CD4-positive, alpha-beta T cell (primary cell): ENCODE measurements around the gene ERICH6. TPM values are rescaled to one million over a fixed set of nuclear protein-coding genes. Genes with fewer than 3 reads are reported as not detected.

ENCODE experiments used
- ATAC-seq: fragments of 200-7000 bp; cut with Tn5 transposase; one replicate; pipeline ENCODE4 v1.10.0; 2022; ENCODE audit warnings: mild to moderate bottlenecking; ENCODE audit not compliant: poor library complexity
- CTCF ChIA-PET: fragments of 350-600 bp; sonication (Branson Sonifier 250); formaldehyde crosslinking; loops from one replicate; lab custom pipeline; 2021; ENCODE audit warnings: antibody characterized with exemption, inconsistent platforms; lab: Charles Lee
- POLR2A ChIA-PET: fragments of 350-600 bp; sonication (Branson Sonifier 250); formaldehyde crosslinking; loops from one replicate; lab custom pipeline; 2021; ENCODE audit warnings: antibody characterized with exemption, inconsistent platforms; lab: Charles Lee
- DNase-seq, 14 experiments: peaks; one replicate each; pipeline ENCODE4 v3.0.0-alpha.2; 2013 to 2020; ENCODE audit warnings: mixed read lengths in 2 of 14
- H3K27ac ChIP-seq, 2 donors: one replicate each; pipeline versions ENCODE4 v1.5.1 to v1.7.0; 2013; ENCODE audit warnings: low read length in 2 of 2, low read depth in 1 of 2, mild to moderate bottlenecking in 1 of 2
- H3K27me3 ChIP-seq, 2 experiments: 1 replicate in 1 of 2; 2 replicates in 1 of 2; pipeline versions ENCODE4 v1.6.1 to v1.7.0; 2013; ENCODE audit warnings: low read length in 2 of 2, control low read depth in 1 of 2, mild to moderate bottlenecking in 1 of 2, moderate library complexity in 1 of 2; ENCODE audit not compliant: insufficient read depth in 2 of 2, control insufficient read depth in 1 of 2
- H3K36me3 ChIP-seq: one replicate; pipeline ENCODE4 v1.6.1; 2013; ENCODE audit warnings: low read length, control low read depth; ENCODE audit not compliant: insufficient read depth
- H3K4me1 ChIP-seq: one replicate; pipeline ENCODE4 v1.6.1; 2013; ENCODE audit warnings: low read length, control low read depth; ENCODE audit not compliant: insufficient read depth
- H3K4me3 ChIP-seq: one replicate; pipeline ENCODE4 v1.5.1; 2013; ENCODE audit warnings: mild to moderate bottlenecking, low read length, moderate library complexity
- H3K9me3 ChIP-seq, 2 experiments: 1 replicate in 1 of 2; 2 replicates in 1 of 2; pipeline versions ENCODE4 v1.6.1 to v1.7.0; 2013; ENCODE audit warnings: low read length in 2 of 2, mild to moderate bottlenecking in 2 of 2, control low read depth in 1 of 2, moderate library complexity in 1 of 2; ENCODE audit not compliant: control insufficient read depth in 1 of 2, insufficient read depth in 1 of 2
- H3K27ac Mint-ChIP-seq: one replicate; pipeline ENCODE4 v1.8.0; 2020; ENCODE audit warnings: mixed read lengths
- H3K27me3 Mint-ChIP-seq: one replicate; pipeline ENCODE4 v1.8.0; 2021; ENCODE audit warnings: mixed read lengths
- H3K36me3 Mint-ChIP-seq: one replicate; pipeline ENCODE4 v1.8.0; 2021; ENCODE audit warnings: low read depth, mixed read lengths
- H3K4me1 Mint-ChIP-seq: one replicate; pipeline ENCODE4 v1.8.0; 2021; ENCODE audit warnings: low read depth, mixed read lengths
- H3K4me3 Mint-ChIP-seq: one replicate; pipeline ENCODE4 v1.8.0; 2020; ENCODE audit warnings: mild to moderate bottlenecking, mixed read lengths
- H3K9me3 Mint-ChIP-seq: one replicate; pipeline ENCODE4 v1.8.0; 2020; ENCODE audit warnings: mixed read lengths
- intact Hi-C, 2 experiments: fragments of 100-400 bp; cut with DNase I in 1 of 2; cut with micrococcal nuclease in 1 of 2; formaldehyde crosslinking; loops; one replicate each; pipeline versions ENCODE4 v1.15.1 to v1.9.0; 2023 to 2025; cut with DNase I, micrococcal nuclease
- total RNA-seq, 174 experiments: library from RNA in 2 of 174; stranded (reverse) in 2 of 174; gene quantifications; one replicate each; pipeline ENCODE4 v1.2.3 and lab custom pipeline; 2021 to 2026
- TF ChIP-seq, protein P1 (sequence below): fragments of 200-600 bp; IDR thresholded peaks from one replicate; pipeline ENCODE4 v1.8.0; 2022; ENCODE audit warnings: antibody characterized with exemption, mild to moderate bottlenecking

The ERICH6 gene
- total RNA-seq, 2 experiments from 2014 or later, result not detected

DNA sequence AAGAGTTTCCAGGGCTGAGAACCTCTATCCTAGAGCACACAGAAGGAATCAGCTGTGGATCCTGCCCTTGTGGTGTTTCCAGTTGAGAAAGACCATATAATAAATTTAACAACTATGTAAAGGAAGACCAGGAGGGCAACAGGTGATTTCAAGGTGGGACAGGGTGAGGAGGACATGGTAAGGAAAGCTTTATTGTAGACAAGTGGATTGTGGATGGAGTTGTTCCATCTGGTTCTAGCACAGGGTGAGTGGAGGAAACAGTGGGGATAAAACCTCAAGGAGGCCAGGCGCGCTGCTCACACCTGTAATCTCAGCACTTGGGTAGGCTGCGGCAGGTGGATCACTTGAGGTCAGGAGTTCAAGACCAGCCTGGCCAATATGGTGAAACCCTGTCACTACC is 42.1 kb upstream of the ERICH6 start:
- no peak overlapping the region for H3K4me3 ChIP-seq
- ChIA-PET POLR2A (no interaction called here), CTCF (no interaction called here)
- TF ChIP-seq, protein P1, sequence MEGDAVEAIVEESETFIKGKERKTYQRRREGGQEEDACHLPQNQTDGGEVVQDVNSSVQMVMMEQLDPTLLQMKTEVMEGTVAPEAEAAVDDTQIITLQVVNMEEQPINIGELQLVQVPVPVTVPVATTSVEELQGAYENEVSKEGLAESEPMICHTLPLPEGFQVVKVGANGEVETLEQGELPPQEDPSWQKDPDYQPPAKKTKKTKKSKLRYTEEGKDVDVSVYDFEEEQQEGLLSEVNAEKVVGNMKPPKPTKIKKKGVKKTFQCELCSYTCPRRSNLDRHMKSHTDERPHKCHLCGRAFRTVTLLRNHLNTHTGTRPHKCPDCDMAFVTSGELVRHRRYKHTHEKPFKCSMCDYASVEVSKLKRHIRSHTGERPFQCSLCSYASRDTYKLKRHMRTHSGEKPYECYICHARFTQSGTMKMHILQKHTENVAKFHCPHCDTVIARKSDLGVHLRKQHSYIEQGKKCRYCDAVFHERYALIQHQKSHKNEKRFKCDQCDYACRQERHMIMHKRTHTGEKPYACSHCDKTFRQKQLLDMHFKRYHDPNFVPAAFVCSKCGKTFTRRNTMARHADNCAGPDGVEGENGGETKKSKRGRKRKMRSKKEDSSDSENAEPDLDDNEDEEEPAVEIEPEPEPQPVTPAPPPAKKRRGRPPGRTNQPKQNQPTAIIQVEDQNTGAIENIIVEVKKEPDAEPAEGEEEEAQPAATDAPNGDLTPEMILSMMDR, result no peak
- H3K36me3 ChIP-seq, result peaks cover 18% of the 10 kb centered on the region
- no peaks in the 10 kb centered on the region for H3K9me3 ChIP-seq
- H3K27ac ChIP-seq, result no peak overlapping the region
- H3K4me3 Mint-ChIP-seq, result no peak overlapping the region
- H3K27me3 Mint-ChIP-seq, result no peaks in the 10 kb centered on the region
- no peaks in the 10 kb centered on the region for H3K27me3 ChIP-seq
- DNase-seq, result no peak
- H3K9me3 Mint-ChIP-seq, result no peaks in the 10 kb centered on the region
- intact Hi-C loops, result no loop called here
- peaks cover 48% of the 10 kb centered on the region for H3K36me3 Mint-ChIP-seq
- ATAC-seq, result no peak
- peak overlapping the region; percentile 22 for H3K27ac Mint-ChIP-seq
- H3K4me1 Mint-ChIP-seq, result peaks cover 92% of the 10 kb centered on the region
- H3K4me1 ChIP-seq, result peaks cover 22% of the 10 kb centered on the region

DNA sequence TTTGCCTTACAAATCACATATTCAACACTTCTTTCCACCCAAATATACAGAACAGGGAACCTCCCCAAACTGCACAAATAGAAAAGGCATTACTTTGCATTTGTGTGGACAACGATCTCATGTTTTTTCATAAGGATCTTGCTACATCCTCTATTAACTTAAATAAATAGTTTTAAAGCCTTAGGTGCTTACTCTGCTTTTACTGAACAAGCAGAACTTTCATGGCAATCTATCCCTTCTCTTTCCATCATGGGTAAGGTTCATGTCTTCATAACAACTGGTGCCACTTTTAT is 41.1 kb upstream of the ERICH6 start:
- Mint-ChIP-seq H3K27ac (no peak overlapping the region), H3K9me3 (no peaks in the 10 kb centered on the region), H3K4me1 (peaks cover 91% of the 10 kb centered on the region), H3K4me3 (no peak overlapping the region), H3K36me3 (peaks cover 40% of the 10 kb centered on the region), H3K27me3 (no peaks in the 10 kb centered on the region)
- peaks cover 20% of the 10 kb centered on the region for H3K36me3 ChIP-seq
- no peak for ATAC-seq
- CTCF ChIA-PET, result no interaction called here
- no peak overlapping the region for H3K27ac ChIP-seq
- POLR2A ChIA-PET, result no interaction called here
- intact Hi-C loops, result no loop called here
- no peak overlapping the region for H3K4me3 ChIP-seq
- no peaks in the 10 kb centered on the region for H3K9me3 ChIP-seq
- TF ChIP-seq, protein P1, result no peak
- peaks cover 31% of the 10 kb centered on the region for H3K4me1 ChIP-seq
- no peak for DNase-seq
- H3K27me3 ChIP-seq, result no peaks in the 10 kb centered on the region

DNA sequence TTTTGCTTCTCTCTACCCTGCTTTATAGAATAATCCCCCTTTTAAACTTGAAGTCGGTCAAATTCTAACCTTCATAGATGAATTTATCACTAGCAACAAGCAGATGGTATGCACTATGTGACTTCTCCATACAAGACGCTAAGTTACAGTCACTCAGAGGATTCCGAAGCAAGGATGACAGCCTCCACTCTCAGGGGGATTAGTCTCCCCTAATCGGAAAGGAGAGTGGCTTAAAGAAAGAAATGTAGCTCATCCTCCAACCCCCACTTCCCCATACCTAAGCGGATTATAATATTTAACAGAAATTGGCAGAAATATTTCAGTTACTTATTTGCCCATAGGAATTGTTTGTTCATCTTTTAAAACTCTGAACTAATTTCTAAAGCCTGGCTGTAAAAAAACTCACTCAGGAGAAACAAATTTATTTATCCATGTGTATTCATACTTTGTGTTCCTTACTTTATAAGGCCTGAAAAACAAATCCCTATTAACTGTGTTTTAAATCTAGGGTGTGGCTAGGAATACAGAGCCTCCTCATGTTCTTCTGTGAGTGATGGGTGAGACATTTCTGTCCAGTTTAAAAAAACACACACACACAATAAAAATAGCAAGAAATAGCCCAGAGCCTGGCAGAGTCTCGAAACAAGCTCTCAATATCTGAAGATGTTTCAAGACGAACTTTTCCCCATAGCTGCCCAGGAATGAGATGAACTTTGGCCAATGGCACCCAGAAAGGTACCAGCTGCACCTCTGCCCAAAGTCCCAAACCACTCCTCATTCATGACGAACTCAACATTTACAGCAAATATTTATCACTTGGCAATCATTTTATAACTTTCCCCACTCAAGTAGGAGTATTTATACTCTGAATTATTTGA is 40.6 kb upstream of the ERICH6 start:
- intact Hi-C loops, result no loop called here

More for the DNA sequence above, 40.6 kb upstream of the ERICH6 start:
- no peak overlapping the region for H3K4me3 Mint-ChIP-seq
- TF ChIP-seq, protein P1, result no peak
- no peaks in the 10 kb centered on the region for H3K9me3 ChIP-seq
- DNase-seq (no peak), ATAC-seq (no peak)
- ChIA-PET POLR2A (no interaction called here), CTCF (no interaction called here)
- H3K9me3 Mint-ChIP-seq, result no peaks in the 10 kb centered on the region
- no peak overlapping the region for H3K27ac ChIP-seq
- peaks cover 20% of the 10 kb centered on the region for H3K36me3 ChIP-seq
- peaks cover 36% of the 10 kb centered on the region for H3K36me3 Mint-ChIP-seq
- no peaks in the 10 kb centered on the region for H3K27me3 Mint-ChIP-seq
- no peak overlapping the region for H3K4me3 ChIP-seq
- H3K4me1 Mint-ChIP-seq, result peaks cover 91% of the 10 kb centered on the region
- peaks cover 34% of the 10 kb centered on the region for H3K4me1 ChIP-seq
- H3K27me3 ChIP-seq, result no peaks in the 10 kb centered on the region
- H3K27ac Mint-ChIP-seq, result peak overlapping the region; percentile 28
